HG02981 (cell line): ENCODE results near the gene EHMT1.
"Not testable (repeated sequence)": the region's sequence is repeated elsewhere in the genome, so short reads cannot be mapped to it uniquely, and the experiment has no call there.

ENCODE experiments used
- ATAC-seq: cut with Tn5 transposase; IDR thresholded peaks from one replicate; pipeline ENCODE4 v1.9.1; 2021; ENCODE audit warnings: mild to moderate bottlenecking, moderate library complexity; ENCODE audit not compliant: unreplicated experiment

EHMT1 gene

DNA sequence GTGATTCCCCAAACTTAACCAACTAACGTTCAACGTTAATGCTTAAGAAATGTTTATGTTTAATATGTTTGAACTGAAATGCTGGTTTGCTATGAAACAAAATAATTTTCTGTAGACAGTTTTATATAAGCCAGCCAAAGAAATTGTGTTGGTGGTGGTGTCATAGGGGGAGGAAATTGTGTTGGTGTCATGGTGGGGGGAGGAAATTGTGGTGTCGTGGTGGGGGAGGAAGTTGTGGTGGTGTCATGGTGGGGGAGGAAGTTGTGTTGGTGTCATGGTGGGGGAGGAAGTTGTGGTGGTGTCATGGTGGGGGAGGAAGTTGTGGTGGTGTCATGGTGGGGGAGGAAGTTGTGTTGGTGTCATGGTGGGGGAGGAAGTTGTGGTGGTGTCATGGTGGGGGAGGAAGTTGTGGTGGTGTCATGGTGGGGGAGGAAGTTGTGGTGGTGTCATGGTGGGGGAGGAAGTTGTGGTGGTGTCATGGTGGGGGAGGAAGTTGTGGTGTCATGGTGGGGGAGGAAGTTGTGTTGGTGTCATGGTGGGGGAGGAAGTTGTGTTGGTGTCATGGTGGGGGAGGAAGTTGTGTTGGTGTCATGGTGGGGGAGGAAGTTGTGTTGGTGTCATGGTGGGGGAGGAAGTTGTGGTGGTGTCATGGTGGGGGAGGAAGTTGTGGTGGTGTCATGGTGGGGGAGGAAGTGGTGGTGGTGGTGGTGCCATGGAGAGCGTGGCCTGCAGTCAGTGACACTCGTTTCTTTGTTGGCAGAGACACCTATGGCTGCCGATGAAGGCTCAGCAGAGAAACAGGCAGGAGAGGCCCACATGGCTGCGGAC, 97.3 kb downstream of the EHMT1 start:
- ATAC-seq, result not testable (repeated sequence)

GRCh38 chr9:137716694-137717287, 98.0 kb downstream of the EHMT1 start:
- ATAC-seq, result no peak

GRCh38 chr9:137717776-137718327, 99.0 kb downstream of the EHMT1 start:
- ATAC-seq, result no peak

GRCh38 chr9:137719194-137719593, 100.4 kb downstream of the EHMT1 start:
- ATAC-seq, result no peak

DNA sequence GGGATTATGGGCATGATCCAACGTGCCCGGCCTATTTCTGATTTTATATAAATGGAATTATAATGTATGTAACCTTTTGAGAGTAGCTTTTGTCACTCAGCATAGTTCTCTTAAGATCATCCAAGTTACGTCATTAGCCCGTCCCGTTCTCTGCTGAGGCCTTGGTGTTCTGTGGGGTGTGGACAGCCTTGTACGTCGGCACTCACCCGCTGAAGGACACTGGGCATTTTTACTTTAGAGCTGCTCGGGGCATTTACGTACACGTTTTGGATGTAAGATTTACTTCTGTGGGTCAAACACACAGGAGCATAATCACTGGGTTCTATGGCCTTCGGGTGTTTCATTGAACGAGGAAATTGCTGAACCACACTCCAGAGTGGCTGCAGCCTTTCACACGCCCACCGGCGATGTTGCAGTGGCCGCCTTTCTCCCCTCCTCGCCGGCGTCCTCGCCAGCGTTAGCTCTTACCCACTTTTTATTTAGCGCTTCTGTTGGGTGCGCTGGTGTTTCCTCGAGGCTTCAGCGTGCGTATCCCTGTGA, 101.8 kb downstream of the EHMT1 start:
- ATAC-seq, result no peak

- no peak for ATAC-seq
Observed at GRCh38 chr9:137721479-137721878, 102.7 kb downstream of the EHMT1 start.

GRCh38 chr9:137721899-137722298, 103.1 kb downstream of the EHMT1 start:
- no peak for ATAC-seq

DNA sequence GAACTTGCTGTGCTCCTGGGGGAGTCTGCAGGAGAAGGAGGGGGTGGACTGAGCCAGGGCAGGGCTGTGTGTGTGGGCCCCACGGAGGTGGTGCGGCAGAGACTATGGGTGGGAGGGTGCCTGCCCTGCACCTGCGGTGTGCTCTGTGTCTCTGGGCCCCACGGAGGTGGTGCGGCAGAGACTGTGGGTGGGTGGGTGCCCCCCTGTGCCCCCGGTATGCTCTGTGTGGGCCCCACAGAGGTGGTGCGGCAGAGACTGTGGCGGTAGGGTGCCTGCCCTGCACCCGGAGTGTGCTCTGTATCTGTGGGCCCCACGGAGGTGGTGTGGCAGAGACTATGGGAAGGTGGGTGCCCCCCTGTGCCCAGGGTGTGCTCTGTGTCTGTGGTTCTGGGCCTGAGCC, 103.7 kb downstream of the EHMT1 start:
- ATAC-seq, result no peak

- ATAC-seq, result not testable (repeated sequence)
Observed at GRCh38 chr9:137723356-137723755, 104.6 kb downstream of the EHMT1 start.

GRCh38 chr9:137723783-137724445, 105.1 kb downstream of the EHMT1 start:
- no peak for ATAC-seq

DNA sequence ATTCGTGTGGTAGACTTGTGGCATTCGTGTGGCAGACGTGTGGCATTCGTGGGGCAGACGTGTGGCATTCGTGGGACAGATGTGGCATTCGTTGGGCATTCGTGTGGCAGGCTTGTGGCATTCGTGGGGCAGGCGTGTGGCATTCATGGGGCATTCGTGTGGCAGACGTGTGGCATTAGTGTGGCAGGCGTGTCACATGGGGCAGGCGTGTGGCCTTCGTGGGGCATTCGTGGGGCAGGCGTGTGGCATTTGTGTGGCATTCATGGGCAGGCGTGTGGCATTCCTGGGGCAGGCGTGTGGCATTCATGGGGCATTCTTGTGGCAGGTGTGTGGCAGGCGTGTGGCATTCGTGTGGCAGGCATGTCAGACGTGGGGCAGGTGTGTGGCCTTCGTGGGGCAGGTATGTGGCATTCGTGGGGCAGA, 106.0 kb downstream of the EHMT1 start:
- ATAC-seq, result no peak

- no peak for ATAC-seq
Observed at GRCh38 chr9:137725598-137725997, 106.8 kb downstream of the EHMT1 start.

- ATAC-seq, result peak; percentile 72
Observed at GRCh38 chr9:137726336-137726735, 107.5 kb downstream of the EHMT1 start.

DNA sequence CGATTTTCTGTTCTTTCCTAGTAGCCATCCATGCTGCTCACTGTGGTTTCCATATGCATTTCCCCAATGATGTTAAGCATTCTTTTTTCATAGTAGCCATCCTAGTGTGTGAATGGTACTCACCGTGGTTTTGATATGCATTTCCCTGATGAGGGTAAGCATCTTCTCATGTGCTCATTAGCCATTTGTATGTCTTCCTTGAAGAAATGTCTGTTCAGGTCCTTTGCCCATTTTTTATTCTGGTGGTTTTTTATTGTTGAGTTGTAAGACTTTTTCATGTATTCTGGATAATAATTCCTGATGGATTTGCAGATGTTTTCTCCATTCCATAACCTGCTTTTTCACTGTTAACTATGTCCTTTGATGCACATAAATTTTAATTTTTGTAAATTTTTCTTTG, 108.0 kb downstream of the EHMT1 start:
- no peak for ATAC-seq

GRCh38 chr9:137727716-137728115, 108.9 kb downstream of the EHMT1 start:
- no peak for ATAC-seq

GRCh38 chr9:137728444-137729311, 109.9 kb downstream of the EHMT1 start:
- ATAC-seq, result no peak

DNA sequence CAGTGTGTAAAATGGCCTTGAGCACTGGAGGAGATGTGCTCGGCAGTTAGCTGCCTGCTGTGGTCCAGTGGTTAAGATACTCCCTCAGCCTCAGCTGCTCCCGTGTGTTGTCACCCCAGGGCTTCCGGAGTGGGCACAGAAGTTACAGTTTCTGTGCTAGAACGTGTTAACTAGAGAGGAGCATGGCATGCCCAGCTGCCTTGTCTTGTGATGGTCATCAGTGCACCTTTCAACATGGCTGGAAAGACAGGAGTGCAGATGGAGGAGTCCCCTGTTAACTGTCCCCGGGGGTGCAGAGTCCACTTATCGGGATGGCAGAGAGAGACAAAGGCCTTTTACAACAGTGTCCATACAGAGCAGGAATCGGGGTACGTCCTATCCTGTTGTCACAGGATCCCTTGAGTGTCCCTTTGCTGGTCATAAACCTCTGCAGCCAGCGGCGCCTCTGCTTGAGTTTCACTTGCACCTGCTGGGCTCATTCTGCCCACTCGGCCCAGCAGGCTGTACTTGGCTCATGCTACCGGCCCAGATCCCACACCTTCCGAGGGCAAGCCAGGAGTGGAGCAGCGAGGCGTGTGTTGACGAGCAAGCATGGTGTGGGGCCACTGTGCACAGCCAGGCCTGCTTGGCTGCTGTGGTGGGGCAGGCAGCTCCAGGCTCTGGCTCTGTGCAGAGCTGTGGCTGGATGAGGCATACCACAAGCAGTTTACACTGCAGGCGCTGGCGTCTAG, 112.6 kb downstream of the EHMT1 start:
- ATAC-seq, result no peak

- ATAC-seq, result no peak
Observed at GRCh38 chr9:137731947-137732813, 113.4 kb downstream of the EHMT1 start.

- no peak for ATAC-seq
Observed at GRCh38 chr9:137733429-137733828, 114.6 kb downstream of the EHMT1 start.
